HCT116 (cell line): Measurements from ENCODE around the gene BTBD9. TPM values are rescaled to one million over a fixed set of nuclear protein-coding genes. Genes with fewer than 3 reads are reported as not detected.

ENCODE experiments used
- ATAC-seq: fragments of 200-7000 bp; cut with Tn5 transposase; 2 replicates; pipeline ENCODE4 v1.9.1; 2020; ENCODE audit warnings: mild to moderate bottlenecking, moderate library complexity
- BruUV-seq: library from RNA; stranded (reverse); fragments of 400-500 nt; replicated peaks from 2 replicates; lab custom pipeline; 2021; lab: Mats Ljungman, UMichigan
- CTCF ChIA-PET: fragments of 300-600 bp; sonication (Branson Sonifier 250); formaldehyde crosslinking; loops from one replicate; lab custom pipeline; 2021; ENCODE audit warnings: antibody characterized with exemption; lab: Charles Lee
- POLR2A ChIA-PET: fragments of 300-600, 350-600 bp; sonication (Branson Sonifier 250); formaldehyde crosslinking; loops from one replicate; lab custom pipeline; 2021; ENCODE audit warnings: antibody characterized with exemption; lab: Charles Lee
- RAD21 ChIA-PET, 2 experiments: fragments of 300-600 bp; sonication (Branson Sonifier 250); formaldehyde crosslinking; loops; one replicate each; lab custom pipeline; 2023; ENCODE audit warnings: low total read pairs in 2 of 2; ENCODE audit not compliant: uncharacterized antibody in 2 of 2, unreplicated experiment in 2 of 2, low non-redundant PET in 1 of 2; lab: Charles Lee
- DNase-seq: peaks from one replicate; pipeline ENCODE4 v3.0.0-alpha.2; 2010; ENCODE audit warnings: low read depth, low spot score
- H2AFZ ChIP-seq: fragments of 200-600 bp; shearing (Covaris generic), sonication (generic); 2 replicates; pipeline ENCODE4 v1.6.1; 2017; ENCODE audit warnings: low read depth, mixed run types, mixed read lengths, antibody characterized with exemption, low read length; ENCODE audit not compliant: poor library complexity, severe bottlenecking
- H3K27ac ChIP-seq: 2 replicates; pipeline ENCODE4 v1.5.1; 2012; ENCODE audit warnings: low read depth, low read length
- H3K27me3 ChIP-seq: fragments of 200-600 bp; sonication (generic); 2 replicates; pipeline ENCODE4 v1.6.1; 2016; ENCODE audit warnings: mixed run types, low read length, mixed read lengths; ENCODE audit not compliant: insufficient read depth
- H3K36me3 ChIP-seq, 2 experiments: fragments of 200-500 bp in 1 of 2; fragments of 200-600 bp in 1 of 2; sonication (Bioruptor generic) in 1 of 2; sonication (generic) in 1 of 2; 2 replicates each; pipeline versions ENCODE4 v1.5.1 to v1.6.1; 2014 to 2016; ENCODE audit warnings: low read length in 2 of 2, inconsistent platforms in 1 of 2, mixed read lengths in 1 of 2, mixed run types in 1 of 2; ENCODE audit not compliant: insufficient read depth in 2 of 2, control insufficient read depth in 1 of 2
- H3K4me1 ChIP-seq, 2 experiments: fragments of 200-600 bp in 1 of 2; sonication (generic) in 1 of 2; 2 replicates each; pipeline versions ENCODE4 v1.5.1 to v1.6.1; 2012 to 2017; ENCODE audit warnings: low read length in 2 of 2, inconsistent platforms in 1 of 2, mild to moderate bottlenecking in 1 of 2, mixed read lengths in 1 of 2, mixed run types in 1 of 2, moderate library complexity in 1 of 2; ENCODE audit not compliant: insufficient read depth in 2 of 2, control insufficient read depth in 1 of 2
- H3K4me2 ChIP-seq: fragments of 200-600 bp; sonication (generic); 2 replicates; pipeline ENCODE4 v1.6.1; 2017; ENCODE audit warnings: mixed run types, low read length, mixed read lengths
- H3K4me3 ChIP-seq, 2 experiments: fragments of 200-600 bp in 1 of 2; sonication (generic) in 1 of 2; replicated peaks in 1 of 2; 2 replicates each; pipeline ENCODE4 v1.5.1; 2011 to 2016; ENCODE audit warnings: low read length in 2 of 2, control low read depth in 1 of 2, low read depth in 1 of 2, mild to moderate bottlenecking in 1 of 2, mixed read lengths in 1 of 2, mixed run types in 1 of 2
- H3K79me2 ChIP-seq: fragments of 200-600 bp; sonication (generic); 2 replicates; pipeline ENCODE4 v1.6.1; 2017; ENCODE audit warnings: mild to moderate bottlenecking, mixed run types, low read length, moderate library complexity, mixed read lengths; ENCODE audit not compliant: insufficient read depth
- H3K9ac ChIP-seq: fragments of 200-600 bp; sonication (generic); 2 replicates; pipeline ENCODE4 v1.6.1; 2016; ENCODE audit warnings: low read length, mixed read lengths
- H3K9me2 ChIP-seq: fragments of 200-600 bp; sonication (generic), shearing (Covaris generic); 2 replicates; pipeline ENCODE4 v1.6.1; 2017; ENCODE audit warnings: mixed run types, mild to moderate bottlenecking, moderate library complexity; ENCODE audit not compliant: insufficient read depth
- H3K9me3 ChIP-seq, 2 experiments: fragments of 200-500 bp in 1 of 2; fragments of 200-600 bp in 1 of 2; sonication (Bioruptor generic) in 1 of 2; sonication (generic) in 1 of 2; 2 replicates each; pipeline ENCODE4 v1.6.1; 2014 to 2017; ENCODE audit warnings: low read length in 2 of 2, mixed read lengths in 2 of 2, inconsistent platforms in 1 of 2, low read depth in 1 of 2, mild to moderate bottlenecking in 1 of 2, mixed run types in 1 of 2, moderate library complexity in 1 of 2; ENCODE audit not compliant: control insufficient read depth in 1 of 2, insufficient read depth in 1 of 2
- H4K20me1 ChIP-seq: fragments of 200-600 bp; sonication (generic), shearing (Covaris generic); 2 replicates; pipeline ENCODE4 v1.6.1; 2017; ENCODE audit warnings: mixed run types, mild to moderate bottlenecking, moderate library complexity; ENCODE audit not compliant: insufficient read depth
- ATF3 ChIP-seq: IDR thresholded peaks from 2 replicates; pipeline ENCODE4 v1.6.1; 2012
- CEBPB ChIP-seq: IDR thresholded peaks from 2 replicates; pipeline ENCODE4 v1.6.1; 2012; ENCODE audit warnings: low read depth
- EGR1 ChIP-seq: IDR thresholded peaks from 2 replicates; pipeline ENCODE4 v1.6.1; 2012; ENCODE audit warnings: low read depth
- EZH2 ChIP-seq: fragments of 200-600 bp; sonication (generic); IDR thresholded peaks from 2 replicates; pipeline ENCODE4 v1.6.1; 2017; ENCODE audit warnings: antibody characterized with exemption, mixed run types
- EZH2phosphoT487 ChIP-seq: fragments of 200-600 bp; IDR thresholded peaks from 2 replicates; pipeline ENCODE4 v1.6.1; 2018; ENCODE audit warnings: antibody characterized with exemption, borderline replicate concordance
- JUND ChIP-seq: IDR thresholded peaks from 2 replicates; pipeline ENCODE4 v1.6.1; 2012
- POLR2A ChIP-seq: IDR thresholded peaks from 2 replicates; pipeline ENCODE4 v1.7.0; 2011; ENCODE audit warnings: borderline replicate concordance; ENCODE audit not compliant: insufficient read depth, insufficient read length; ENCODE audit errors: extremely low read depth
- SIN3A ChIP-seq: IDR thresholded peaks from 2 replicates; pipeline ENCODE4 v1.6.1; 2012; ENCODE audit warnings: low read depth
- SP1 ChIP-seq: IDR thresholded peaks from 2 replicates; pipeline ENCODE4 v1.6.1; 2012; ENCODE audit warnings: low read depth
- SRF ChIP-seq: IDR thresholded peaks from 2 replicates; pipeline ENCODE4 v1.6.1; 2012; ENCODE audit warnings: low read depth
- TCF7L2 ChIP-seq: IDR thresholded peaks from 2 replicates; pipeline ENCODE4 v1.7.0; 2011; ENCODE audit warnings: borderline replicate concordance, inconsistent platforms; ENCODE audit not compliant: insufficient read depth, insufficient read length; ENCODE audit errors: extremely low read depth
- YY1 ChIP-seq: IDR thresholded peaks from 2 replicates; pipeline ENCODE4 v1.6.1; 2011; ENCODE audit warnings: low read length, low read depth, moderate library complexity, mild to moderate bottlenecking; ENCODE audit not compliant: insufficient replicate concordance; ENCODE audit errors: extremely low read depth
- ZBTB33 ChIP-seq: IDR thresholded peaks from 2 replicates; pipeline ENCODE4 v1.6.1; 2011; ENCODE audit warnings: mild to moderate bottlenecking, low read length, moderate library complexity; ENCODE audit not compliant: insufficient replicate concordance; ENCODE audit errors: extremely low read depth
- intact Hi-C: fragments of 100-400 bp; cut with micrococcal nuclease; formaldehyde crosslinking; loops from 2 replicates; pipeline ENCODE4 v1.10.0; 2022
- total RNA-seq: library from RNA; stranded (reverse); gene quantifications from one replicate; pipeline ENCODE4 v1.2.1, GENCODE V29; 2021; ENCODE audit not compliant: unreplicated experiment
- TF ChIP-seq, protein P1 (sequence below): IDR thresholded peaks from 2 replicates; pipeline ENCODE4 v1.6.1; 2012; ENCODE audit warnings: low read depth

Gene BTBD9
- total RNA-seq, 1 experiment from 2014 or later: 10.9 TPM

GRCh38 chr6:38688579-38689087, 48.9 kb upstream of the BTBD9 start (continued):
- TF ChIP-seq YY1 (no peak), EGR1 (no peak), TCF7L2 (no peak), POLR2A (no peak), EZH2 (no peak), ZBTB33 (no peak)

DNA sequence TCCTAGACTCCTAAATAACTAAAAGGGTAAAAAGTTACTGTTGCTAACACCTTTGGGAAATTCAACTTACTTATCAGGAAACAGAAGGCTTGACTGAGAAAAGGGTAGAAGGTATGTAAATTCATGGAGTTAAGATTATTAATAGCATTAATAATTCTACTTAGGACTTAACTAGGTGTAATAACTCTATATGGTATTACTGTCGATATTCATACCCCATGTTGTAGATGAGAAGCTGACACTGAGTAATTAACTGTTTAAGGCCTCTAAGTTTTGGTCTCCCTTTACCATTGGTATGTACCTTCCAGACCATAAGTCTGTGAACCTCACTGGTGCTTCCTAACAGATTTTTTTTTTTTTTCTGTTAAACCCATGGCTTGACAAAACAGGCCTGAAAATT, 47.8 kb upstream of the BTBD9 start:
- ATAC-seq (no peak), DNase-seq (no peak)
- Histone ChIP-seq H3K9ac (no peak overlapping the region), H3K4me3 (no peak overlapping the region), H3K9me2 (no peaks in the 10 kb centered on the region), H3K9me3 (no peaks in the 10 kb centered on the region), H3K4me1 (no peaks in the 10 kb centered on the region), H3K27ac (no peak overlapping the region), H3K4me2 (no peak overlapping the region), H4K20me1 (peaks cover 18% of the 10 kb centered on the region; the same call in 1 of the 2 replicates), H2AFZ (no peak overlapping the region), H3K27me3 (no peaks in the 10 kb centered on the region), H3K36me3 (peaks cover 9 to 23% of the 10 kb centered on the region in 2 experiments), H3K79me2 (peaks cover 83% of the 10 kb centered on the region)
- ChIA-PET RAD21 (interaction anchor here in 1 of 2 experiments (0.6 kb wide), 1 partner anchor 31 kb away, joined by 4 read pairs; no protein-coding TSS in a partner anchor), CTCF (interaction anchor here (1.2 kb wide), 1 partner anchor 14 kb away, joined by 3 read pairs; no protein-coding TSS in a partner anchor), POLR2A (interaction anchor here (1.8 kb wide), 1 partner anchor 16 kb away, joined by 4 read pairs; the partner anchor contains the start of gene GLO1)
- TF ChIP-seq TCF7L2 (no peak), SRF (no peak), CEBPB (no peak), SP1 (no peak), ZBTB33 (no peak), EZH2phosphoT487 (no peak), ATF3 (no peak), JUND (no peak), SIN3A (no peak), EZH2 (no peak)
- TF ChIP-seq, protein P1, sequence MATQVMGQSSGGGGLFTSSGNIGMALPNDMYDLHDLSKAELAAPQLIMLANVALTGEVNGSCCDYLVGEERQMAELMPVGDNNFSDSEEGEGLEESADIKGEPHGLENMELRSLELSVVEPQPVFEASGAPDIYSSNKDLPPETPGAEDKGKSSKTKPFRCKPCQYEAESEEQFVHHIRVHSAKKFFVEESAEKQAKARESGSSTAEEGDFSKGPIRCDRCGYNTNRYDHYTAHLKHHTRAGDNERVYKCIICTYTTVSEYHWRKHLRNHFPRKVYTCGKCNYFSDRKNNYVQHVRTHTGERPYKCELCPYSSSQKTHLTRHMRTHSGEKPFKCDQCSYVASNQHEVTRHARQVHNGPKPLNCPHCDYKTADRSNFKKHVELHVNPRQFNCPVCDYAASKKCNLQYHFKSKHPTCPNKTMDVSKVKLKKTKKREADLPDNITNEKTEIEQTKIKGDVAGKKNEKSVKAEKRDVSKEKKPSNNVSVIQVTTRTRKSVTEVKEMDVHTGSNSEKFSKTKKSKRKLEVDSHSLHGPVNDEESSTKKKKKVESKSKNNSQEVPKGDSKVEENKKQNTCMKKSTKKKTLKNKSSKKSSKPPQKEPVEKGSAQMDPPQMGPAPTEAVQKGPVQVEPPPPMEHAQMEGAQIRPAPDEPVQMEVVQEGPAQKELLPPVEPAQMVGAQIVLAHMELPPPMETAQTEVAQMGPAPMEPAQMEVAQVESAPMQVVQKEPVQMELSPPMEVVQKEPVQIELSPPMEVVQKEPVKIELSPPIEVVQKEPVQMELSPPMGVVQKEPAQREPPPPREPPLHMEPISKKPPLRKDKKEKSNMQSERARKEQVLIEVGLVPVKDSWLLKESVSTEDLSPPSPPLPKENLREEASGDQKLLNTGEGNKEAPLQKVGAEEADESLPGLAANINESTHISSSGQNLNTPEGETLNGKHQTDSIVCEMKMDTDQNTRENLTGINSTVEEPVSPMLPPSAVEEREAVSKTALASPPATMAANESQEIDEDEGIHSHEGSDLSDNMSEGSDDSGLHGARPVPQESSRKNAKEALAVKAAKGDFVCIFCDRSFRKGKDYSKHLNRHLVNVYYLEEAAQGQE: no peak
- no TSS peak for BruUV-seq
- intact Hi-C loops: no loop called here
